Heart left ventricle (tissue), 13 donors: ENCODE results near the gene TXNDC5.

Source experiments
- CTCF ChIP-seq, 12 donors: fragments of 200-600 bp; sonication (generic) in 4 of 12; IDR thresholded peaks; one replicate each; pipeline versions ENCODE4 v1.5.0 to v1.8.0; 2018 to 2022; ENCODE audit warnings: antibody characterized with exemption in 12 of 12, mild to moderate bottlenecking in 5 of 12
- POLR2A ChIP-seq, 2 donors: fragments of 450-650 bp; IDR thresholded peaks; one replicate each; pipeline ENCODE4 v1.6.1; 2017; ENCODE audit warnings: antibody characterized with exemption in 2 of 2, mild to moderate bottlenecking in 2 of 2, moderate library complexity in 2 of 2
- donor health status: ischemic (EF 13 %, LVEDD 7.1; RV severe dilation, severe dysfunction).
- donor health status: DM: no; HTN: yes; CAD: no.
- donor health status: DM: no; HTN: no; CAD: no.
- donor health status: ischemic (EF 25% LVEDD 6.9; RV normal size, moderate dysfunction).
- donor health status: ischemic (EF 25% LVEDD 5.7; RV mildly dilated, moderate dysfunction).
- donor health status: ischemic (EF 35%, LVEDD 5.7; RV mildly dilated, moderate dysfunction).
- donor health status: nonischemic (EF 11% LVEDD 7.7; RV severe dilation, severe dysfunction).
- donor health status: DM: yes; HTN: yes; CAD: no.
- donor health status: PGD.
- donor health status: ischemic (EF 29% LVEDD 5.4; RV normal size, mild dysfunction).
- donor health status: nonischemic (EF 23%, LVEDD 6.1; RV moderate dilation, normal function).

- no peak for TF ChIP-seq CTCF (IDR thresholded peaks at IDR 0.05)
- no peak for TF ChIP-seq POLR2A (IDR thresholded peaks at IDR 0.05)
Observed at GRCh38 chr6:7888587-7889357, 21.8 kb downstream of the TXNDC5 start.
